Thoracic aorta (tissue), 2 donors: Measurements from ENCODE around the gene DLL4. TPM values are rescaled to one million over a fixed set of nuclear protein-coding genes. Genes with fewer than 3 reads are reported as not detected.

ENCODE experiments used
- ATAC-seq: fragments of 150-250 bp; one replicate; pipeline ENCODE4 v1.8.0; 2017; ENCODE audit warnings: low read depth; ENCODE audit not compliant: insufficient number of reproducible peaks, low FRiP score
- DNase-seq: peaks from one replicate; pipeline ENCODE4 v3.0.0-alpha.2; 2020; ENCODE audit warnings: low spot score
- H3K27ac ChIP-seq, 2 donors: fragments of 200-600 bp; sonication (generic); 1 replicate in 1 of 2; 2 replicates in 1 of 2; pipeline ENCODE4 v1.5.1; 2016; ENCODE audit warnings: mild to moderate bottlenecking in 2 of 2, moderate library complexity in 2 of 2
- H3K27me3 ChIP-seq: fragments of 200-600 bp; sonication (generic); replicated peaks from 2 replicates; pipeline ENCODE4 v1.6.0; 2016; ENCODE audit warnings: mild to moderate bottlenecking; ENCODE audit not compliant: insufficient read depth
- H3K36me3 ChIP-seq: fragments of 200-600 bp; sonication (generic); one replicate; pipeline ENCODE4 v1.5.1; 2016
- H3K4me1 ChIP-seq, 2 donors: fragments of 200-600 bp; sonication (generic); 1 replicate in 1 of 2; 2 replicates in 1 of 2; pipeline versions ENCODE4 v1.5.1 to v1.6.0; 2016; ENCODE audit warnings: low read depth in 2 of 2, mild to moderate bottlenecking in 1 of 2; ENCODE audit not compliant: control insufficient read depth in 1 of 2
- H3K4me3 ChIP-seq: fragments of 200-600 bp; sonication (generic); 2 replicates; pipeline ENCODE4 v1.5.1; 2016; ENCODE audit warnings: mild to moderate bottlenecking
- H3K9me3 ChIP-seq: fragments of 200-600 bp; sonication (generic); 2 replicates; pipeline ENCODE4 v1.5.1; 2016
- total RNA-seq, 2 donors: library from RNA; depleted of rRNA; stranded (reverse); fragments of >200 nt; gene quantifications; one replicate each; pipeline versions ENCODE4 v1.1.0 to v1.2.3, GENCODE V29; 2016
- TF ChIP-seq, protein P1 (sequence below): fragments of 200-600 bp; sonication (generic); IDR thresholded peaks from one replicate; pipeline ENCODE4 v1.5.1; 2019; ENCODE audit warnings: antibody characterized with exemption

The DLL4 gene
- total RNA-seq, 2 donors from 2014 or later: 6.2 to 13.0 TPM

DNA sequence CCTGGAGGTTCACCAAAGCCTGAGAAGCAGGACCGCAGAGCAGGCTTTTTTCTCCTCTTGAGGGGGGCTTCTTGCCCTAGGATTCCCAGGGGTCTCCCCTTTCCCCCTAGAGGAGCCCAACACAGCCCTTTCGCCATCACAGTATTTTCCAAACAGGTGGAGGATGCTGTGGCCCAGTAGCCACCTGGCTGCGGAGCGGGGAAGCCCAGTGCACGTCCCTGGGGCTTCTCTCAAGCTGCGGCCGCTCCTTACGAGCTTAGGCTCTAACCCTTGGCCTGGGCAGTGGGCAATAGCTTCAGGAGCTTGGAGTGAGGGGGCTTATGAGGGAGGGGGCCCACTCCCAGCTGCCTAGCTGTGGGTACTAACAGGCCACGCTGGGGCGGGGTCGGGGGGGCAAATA is 11.6 kb upstream of the DLL4 start:
- Histone ChIP-seq H3K36me3 (no peaks in the 10 kb centered on the region), H3K27ac (no peak overlapping the region), H3K4me1 (no peaks in the 10 kb centered on the region), H3K4me3 (no peak overlapping the region), H3K9me3 (no peaks in the 10 kb centered on the region), H3K27me3 (no peaks in the 10 kb centered on the region)
- TF ChIP-seq, protein P1, sequence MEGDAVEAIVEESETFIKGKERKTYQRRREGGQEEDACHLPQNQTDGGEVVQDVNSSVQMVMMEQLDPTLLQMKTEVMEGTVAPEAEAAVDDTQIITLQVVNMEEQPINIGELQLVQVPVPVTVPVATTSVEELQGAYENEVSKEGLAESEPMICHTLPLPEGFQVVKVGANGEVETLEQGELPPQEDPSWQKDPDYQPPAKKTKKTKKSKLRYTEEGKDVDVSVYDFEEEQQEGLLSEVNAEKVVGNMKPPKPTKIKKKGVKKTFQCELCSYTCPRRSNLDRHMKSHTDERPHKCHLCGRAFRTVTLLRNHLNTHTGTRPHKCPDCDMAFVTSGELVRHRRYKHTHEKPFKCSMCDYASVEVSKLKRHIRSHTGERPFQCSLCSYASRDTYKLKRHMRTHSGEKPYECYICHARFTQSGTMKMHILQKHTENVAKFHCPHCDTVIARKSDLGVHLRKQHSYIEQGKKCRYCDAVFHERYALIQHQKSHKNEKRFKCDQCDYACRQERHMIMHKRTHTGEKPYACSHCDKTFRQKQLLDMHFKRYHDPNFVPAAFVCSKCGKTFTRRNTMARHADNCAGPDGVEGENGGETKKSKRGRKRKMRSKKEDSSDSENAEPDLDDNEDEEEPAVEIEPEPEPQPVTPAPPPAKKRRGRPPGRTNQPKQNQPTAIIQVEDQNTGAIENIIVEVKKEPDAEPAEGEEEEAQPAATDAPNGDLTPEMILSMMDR: no peak
- ATAC-seq (no peak), DNase-seq (no peak)

DNA sequence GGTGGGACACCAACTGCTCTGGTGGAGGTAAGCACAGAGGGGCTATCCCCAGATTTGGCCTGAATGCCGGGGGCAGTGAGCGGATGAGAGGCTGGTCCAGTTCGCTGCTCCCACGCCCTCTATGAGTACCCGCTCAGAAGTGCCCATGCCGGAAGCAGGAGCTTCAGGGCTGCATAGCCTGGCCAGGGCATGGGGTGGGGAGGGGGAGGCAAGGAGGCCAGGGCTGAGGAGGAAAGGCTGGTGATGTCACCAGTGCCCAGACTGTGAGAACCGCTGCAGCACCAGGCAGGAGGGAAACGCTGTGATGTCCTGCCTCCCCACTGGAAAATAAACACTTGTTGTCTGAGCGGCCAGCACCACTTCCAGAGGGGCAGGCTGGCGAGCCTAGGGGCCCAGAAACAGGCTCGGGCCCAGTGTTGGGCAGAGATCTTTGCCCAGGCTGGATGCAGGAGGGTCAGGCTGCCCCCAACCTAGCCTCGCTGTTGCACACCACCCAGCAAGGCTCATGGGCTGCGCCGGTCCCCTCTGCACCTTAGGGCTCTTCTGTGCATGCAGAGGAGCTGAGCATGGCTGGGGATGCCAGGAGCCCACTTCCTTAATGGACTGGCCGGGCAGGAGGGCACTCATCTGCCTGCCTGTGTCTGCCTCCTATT is 10.9 kb upstream of the DLL4 start:
- ATAC-seq (no peak), DNase-seq (no peak)
- H3K4me3 ChIP-seq: no peak overlapping the region
- no peaks in the 10 kb centered on the region for H3K4me1 ChIP-seq
- H3K9me3 ChIP-seq: no peaks in the 10 kb centered on the region
- H3K36me3 ChIP-seq: no peaks in the 10 kb centered on the region
- no peak overlapping the region for H3K27ac ChIP-seq
- H3K27me3 ChIP-seq: no peaks in the 10 kb centered on the region
- TF ChIP-seq, protein P1: no peak

GRCh38 chr15:40918799-40919392 is 10.2 kb upstream of the DLL4 start:
- ATAC-seq: no peak
- H3K4me1 ChIP-seq: no peaks in the 10 kb centered on the region
- TF ChIP-seq, protein P1: no peak
- H3K9me3 ChIP-seq: no peaks in the 10 kb centered on the region
- no peaks in the 10 kb centered on the region for H3K36me3 ChIP-seq
- no peak for DNase-seq
- H3K4me3 ChIP-seq: no peak overlapping the region
- H3K27ac ChIP-seq: no peak overlapping the region
- H3K27me3 ChIP-seq: no peaks in the 10 kb centered on the region

- no peak for ATAC-seq
- no peaks in the 10 kb centered on the region for H3K9me3 ChIP-seq
- no peaks in the 10 kb centered on the region for H3K27me3 ChIP-seq
- H3K4me3 ChIP-seq: no peak overlapping the region
- H3K4me1 ChIP-seq: peaks cover 6 to 15% of the 10 kb centered on the region in 2 donors
- DNase-seq: no peak
- H3K36me3 ChIP-seq: no peaks in the 10 kb centered on the region
- TF ChIP-seq, protein P1: no peak
- H3K27ac ChIP-seq: no peak overlapping the region
Observed at GRCh38 chr15:40921949-40922607, 7.1 kb upstream of the DLL4 start.

DNA sequence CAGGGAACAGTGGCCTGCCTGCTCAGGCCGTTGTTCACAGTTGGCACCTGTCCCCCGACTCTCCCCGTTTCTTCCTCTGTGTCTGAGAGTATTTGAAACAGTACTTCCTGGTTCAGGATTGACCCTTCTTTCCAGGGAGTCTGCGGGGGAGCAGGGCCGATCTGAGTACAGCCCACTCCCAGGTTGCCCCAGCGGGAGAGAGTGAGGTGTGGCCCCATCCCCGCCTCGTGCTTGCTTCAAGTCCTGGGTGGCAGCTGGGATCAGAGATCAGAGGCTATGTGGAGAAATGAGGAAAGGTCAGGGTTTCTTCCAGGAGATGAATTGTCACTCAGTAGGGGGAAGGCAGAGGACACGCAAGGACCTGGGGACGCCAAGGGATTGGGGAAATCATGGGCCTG is 6.5 kb upstream of the DLL4 start:
- Histone ChIP-seq H3K27me3 (no peaks in the 10 kb centered on the region), H3K4me1 (peaks cover 6 to 20% of the 10 kb centered on the region in 2 donors), H3K27ac (no peak overlapping the region), H3K4me3 (no peak overlapping the region), H3K36me3 (no peaks in the 10 kb centered on the region), H3K9me3 (no peaks in the 10 kb centered on the region)
- no peak for DNase-seq
- ATAC-seq: no peak
- TF ChIP-seq, protein P1: no peak
